NCI-H128 (cell line): Measurements from ENCODE around the gene MAPKAP1.

Experiments
- DNase-seq: peaks from one replicate; lab custom pipeline; 2025; ENCODE audit not compliant: unreplicated experiment; lab: John Stamatoyannopoulos, UW

Gene MAPKAP1

DNA sequence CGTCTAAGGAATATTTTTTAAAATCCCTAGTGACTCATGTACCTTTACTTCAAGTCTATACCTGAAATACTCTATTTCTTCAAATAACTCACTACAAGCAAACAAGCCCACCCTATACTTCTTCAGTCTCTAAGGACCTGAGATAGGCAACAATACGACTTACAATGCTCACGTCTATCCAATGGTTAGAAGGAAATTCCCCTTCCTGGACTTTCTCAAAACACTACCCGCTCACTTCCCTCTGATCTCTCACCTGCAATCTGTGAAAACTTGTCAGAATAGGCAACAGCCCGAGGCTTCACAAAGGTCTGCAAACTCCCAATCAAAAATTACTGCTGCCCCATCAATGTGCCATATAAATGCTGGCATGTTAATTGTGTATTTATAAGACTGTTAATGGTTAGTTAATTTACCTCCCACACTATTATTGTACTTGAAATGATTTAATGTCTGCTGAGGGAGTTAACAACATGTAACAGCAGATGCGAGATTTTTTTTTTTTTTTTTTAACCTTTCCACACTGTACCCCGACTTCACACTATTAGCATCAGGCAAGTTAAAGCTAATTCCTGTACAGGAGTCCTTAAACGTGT lies 27.3 kb downstream of the MAPKAP1 start:
- DNase-seq: no peak

DNA sequence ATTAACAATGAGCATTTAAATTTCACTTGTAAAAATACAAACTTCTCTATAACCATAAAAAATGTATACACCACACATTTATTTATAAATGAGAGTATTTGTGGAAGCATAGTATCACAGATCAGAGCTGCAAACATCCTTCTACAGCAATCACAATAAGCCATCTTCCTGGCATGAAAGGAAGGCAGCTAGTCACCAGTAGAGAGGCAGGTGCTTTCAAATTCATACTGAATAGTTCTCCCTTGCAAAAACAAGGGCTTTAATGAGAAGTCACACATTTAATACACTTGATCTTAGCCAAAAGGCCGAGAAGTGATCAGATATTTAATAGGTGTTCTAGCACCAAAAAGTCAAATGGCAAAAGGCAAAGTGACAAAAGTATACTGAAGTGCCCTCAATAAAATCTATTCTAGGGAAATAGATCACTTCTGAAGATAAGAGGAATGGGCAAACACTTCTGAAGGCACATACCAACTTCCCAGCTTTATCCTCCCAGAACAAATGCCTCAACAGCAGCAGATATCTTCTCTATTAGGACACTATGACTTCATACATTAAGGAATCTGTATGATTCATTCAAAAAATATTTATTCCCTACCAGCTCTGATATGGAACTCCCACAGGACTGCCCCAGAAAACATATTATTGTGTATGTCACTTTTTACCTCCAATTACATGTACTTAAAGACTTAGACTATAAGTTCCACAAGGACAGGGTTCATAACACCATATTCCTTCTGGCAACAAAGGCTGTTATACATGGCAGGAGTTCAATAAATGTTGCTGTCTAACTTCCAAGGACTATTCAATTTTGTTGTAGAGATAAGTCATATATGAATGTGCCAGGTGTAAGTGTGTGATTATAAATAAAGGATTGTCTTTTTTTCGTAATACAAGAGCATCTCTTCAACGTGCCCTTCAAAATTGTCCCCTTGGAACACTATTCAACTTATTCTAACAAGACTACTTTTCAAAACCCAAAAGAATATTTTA lies 31.7 kb downstream of the MAPKAP1 start:
- DNase-seq: no peak

DNA sequence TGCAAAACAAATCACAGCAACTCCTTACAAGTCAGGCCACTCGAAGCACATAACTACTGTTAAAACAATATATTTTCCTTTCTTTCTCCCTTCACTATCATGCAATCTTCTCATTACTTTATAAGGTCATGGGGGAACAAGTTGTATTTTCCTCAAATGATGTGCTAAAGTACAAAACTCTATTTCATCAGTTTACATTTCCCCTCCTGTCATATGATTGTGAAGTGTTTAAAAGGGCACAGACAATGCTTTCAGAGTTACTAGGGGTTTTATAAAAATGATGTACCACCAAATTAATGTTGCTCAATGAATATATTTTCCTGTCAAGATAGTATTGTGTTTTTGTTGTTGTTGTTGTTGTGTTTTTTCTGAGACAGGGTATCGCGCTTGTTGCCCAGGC lies 34.1 kb downstream of the MAPKAP1 start:
- DNase-seq: no peak

DNA sequence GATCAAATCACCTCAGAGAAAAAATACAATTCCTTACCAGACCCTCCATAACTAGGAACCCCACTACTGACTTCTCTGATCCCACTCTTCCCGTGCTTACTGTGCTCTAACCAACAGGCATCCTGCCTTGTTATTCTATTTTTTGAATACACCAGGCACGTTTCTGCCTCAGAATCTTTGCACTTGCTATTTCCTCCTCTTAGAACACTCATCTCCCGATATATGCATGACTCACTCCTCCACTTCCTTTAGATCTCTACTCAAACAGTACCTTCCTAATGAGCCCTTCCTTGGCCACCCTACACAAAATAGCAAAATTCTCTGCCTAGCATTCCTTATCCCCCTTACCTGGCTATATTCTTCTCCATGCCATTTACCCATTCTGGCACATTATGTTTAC lies 43.9 kb downstream of the MAPKAP1 start:
- DNase-seq: no peak

DNA sequence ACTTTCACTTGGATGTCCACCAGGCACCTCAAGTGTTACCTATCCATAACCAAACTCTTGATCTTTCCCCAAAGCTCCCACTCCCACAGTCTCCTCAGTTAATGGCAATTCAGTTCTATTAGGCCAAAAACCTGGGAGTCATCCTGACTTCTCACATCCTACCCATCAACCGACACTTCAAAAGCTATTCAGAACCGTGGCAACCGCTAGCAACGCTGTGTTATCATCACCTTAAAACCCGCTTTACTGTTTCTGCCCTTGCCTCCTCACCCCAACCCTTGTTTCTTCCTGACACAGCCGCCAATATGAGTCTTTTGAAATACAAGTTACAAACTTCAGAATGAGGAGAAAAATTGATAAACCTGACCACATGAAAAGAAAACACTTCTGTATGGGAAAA lies 46.5 kb downstream of the MAPKAP1 start:
- DNase-seq: no peak

DNA sequence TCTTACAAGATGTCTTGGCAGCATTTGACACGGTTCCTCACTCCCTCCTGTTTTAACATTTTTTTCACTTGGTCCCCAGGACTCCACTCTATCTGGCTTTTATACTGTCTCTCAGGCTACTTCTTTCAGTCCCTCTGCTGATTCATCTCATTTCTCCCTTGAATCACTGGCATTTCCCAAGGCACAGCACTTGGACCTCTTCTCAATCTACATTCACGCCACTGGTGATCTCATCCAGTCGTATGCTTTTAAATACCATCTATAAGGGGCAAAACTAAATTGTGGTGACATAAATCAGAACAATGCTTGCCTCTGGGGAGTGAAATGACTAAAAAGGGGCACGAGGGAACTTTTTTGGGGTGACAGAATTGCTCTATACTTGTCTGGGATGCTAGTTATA lies 47.1 kb downstream of the MAPKAP1 start:
- no peak for DNase-seq

DNA sequence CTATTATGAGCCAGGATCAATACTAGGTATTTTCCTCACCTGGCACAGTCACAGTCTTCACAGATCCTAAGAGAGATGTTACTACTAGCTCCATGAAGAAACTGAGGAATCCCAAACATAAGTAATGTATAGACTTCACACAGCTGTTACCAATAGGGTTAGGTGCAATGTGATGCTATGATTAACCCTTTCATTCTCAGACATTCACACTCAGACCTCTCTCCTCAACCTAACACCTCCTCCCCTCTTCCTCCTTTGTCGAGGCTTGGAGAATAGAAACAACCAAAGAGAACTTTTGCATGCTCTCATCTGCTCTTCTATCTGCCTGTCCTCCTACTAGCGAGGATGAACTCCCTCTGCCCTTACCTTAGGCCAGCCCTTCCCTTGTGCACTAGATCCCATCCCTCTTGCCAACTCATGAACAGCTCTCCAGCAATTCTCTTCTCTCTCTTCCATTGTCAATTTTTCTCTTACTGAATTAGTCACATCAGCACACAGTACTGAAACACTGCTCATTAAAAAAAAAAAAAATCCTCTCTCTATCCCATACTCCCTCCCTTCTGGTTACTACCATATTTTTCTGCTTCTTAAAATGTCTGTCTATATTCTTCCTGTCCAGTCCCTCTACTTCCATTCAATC lies 47.7 kb downstream of the MAPKAP1 start:
- no peak for DNase-seq

DNA sequence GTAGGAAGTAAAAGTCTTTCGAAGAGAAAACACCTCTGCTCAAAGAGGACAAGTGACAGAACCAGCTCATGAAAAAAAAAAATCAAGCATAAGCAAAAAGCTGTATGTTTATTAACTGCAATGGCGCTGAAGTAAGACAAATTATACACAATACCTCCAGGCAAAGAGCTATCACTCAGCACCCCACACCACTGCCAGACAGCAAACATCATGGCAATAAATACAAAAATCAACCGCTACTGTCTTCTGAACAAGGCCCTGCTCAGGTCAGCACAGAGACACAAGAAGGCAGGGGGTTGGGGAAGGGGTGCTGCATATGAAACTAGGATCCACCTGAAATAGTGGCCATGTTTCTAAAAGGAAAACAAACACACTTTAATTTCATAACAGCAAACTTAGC lies 50.4 kb downstream of the MAPKAP1 start:
- no peak for DNase-seq

DNA sequence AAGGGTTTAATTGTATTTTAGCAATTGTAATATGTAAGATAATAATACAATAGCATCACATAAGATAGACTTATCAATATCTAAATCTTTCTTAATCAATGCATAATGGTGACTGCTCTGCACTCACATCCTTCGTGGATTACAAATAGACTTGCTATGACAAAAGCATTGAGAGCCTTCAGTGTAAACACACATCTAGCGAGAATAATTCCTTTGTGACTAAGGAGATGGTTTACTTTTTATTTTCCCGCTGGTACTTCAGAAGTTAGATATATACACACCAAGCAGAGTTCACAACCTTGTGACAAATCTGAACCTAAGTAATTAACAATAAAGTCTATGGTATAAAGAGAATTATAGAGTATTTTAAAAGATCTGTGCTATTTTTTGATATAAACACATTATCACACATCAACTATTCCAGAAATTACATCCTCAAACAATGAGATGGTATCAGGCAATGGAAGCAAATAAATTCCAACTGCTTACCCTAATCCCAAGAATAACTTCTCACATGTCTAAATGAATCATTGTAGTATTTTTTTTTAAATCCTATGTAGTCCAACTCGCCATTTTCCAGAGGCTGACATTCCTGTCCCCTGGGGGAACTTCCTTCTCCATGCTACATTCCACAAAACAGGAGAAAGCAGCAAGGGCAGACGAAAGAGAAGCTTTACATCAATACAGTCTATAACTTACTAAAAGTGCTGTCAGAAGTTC lies 51.2 kb downstream of the MAPKAP1 start:
- DNase-seq: no peak

DNA sequence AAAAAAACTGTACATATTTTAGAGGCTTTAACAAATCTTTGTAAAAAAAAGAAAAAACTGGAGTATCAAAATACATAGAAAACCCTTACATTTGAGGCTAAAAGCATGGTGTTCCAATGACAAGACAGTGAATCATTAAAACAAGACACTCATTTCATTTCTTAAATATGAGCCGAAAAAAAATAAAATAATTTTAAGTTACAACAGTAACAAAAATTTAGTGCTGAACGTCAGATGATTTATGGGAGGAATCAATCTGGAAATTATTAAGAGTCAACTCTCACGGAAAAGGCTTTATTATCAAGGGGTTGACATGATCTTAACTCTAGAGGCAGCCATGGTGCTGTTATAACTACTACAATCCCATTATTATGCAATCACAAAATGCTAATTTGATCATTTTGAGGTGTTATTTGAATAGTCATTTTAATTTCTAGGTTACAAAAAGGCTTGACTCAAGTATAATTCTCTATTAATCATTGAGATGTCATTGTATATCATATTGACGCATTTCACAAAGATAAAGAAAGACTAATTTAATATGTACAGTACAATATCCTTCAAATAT lies 51.9 kb downstream of the MAPKAP1 start:
- no peak for DNase-seq

DNA sequence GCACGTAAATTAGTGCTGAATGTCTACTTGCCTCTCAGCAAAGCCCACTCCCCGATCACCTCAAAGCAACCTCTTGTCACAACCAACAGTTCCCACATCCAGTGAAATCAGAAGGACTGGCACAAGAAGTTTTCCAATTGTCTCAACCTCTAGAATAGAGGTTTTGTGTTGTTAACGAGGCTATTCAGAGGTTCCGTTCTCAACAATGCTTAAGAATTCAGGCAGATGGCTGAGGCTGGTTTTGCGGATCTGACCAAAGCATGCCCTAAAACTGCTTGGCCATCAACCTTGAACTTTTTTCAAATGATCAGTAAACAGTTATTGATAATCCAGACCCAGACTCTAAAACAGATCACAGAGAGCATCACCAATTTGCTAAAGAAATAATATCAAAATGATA lies 52.9 kb downstream of the MAPKAP1 start:
- DNase-seq: no peak

DNA sequence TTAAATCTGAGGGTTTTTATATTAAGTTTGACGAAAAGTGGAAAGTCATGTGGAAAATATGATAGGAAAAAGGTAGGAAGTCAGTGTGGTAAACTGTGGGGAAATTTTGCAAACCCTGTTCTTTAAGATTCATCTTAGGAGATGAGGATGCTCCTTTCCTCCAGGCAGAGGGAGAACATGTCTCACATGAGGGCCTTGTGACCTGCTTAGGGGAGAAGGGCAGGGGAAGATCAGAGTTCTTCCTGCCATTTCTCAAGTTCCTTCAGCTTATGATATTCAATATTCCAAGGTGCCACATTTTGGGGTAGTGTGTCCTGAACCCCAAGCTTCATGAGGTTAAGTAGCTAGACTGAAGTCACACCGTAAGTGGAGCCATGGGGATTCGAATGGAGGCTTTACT lies 53.7 kb downstream of the MAPKAP1 start:
- DNase-seq: no peak

DNA sequence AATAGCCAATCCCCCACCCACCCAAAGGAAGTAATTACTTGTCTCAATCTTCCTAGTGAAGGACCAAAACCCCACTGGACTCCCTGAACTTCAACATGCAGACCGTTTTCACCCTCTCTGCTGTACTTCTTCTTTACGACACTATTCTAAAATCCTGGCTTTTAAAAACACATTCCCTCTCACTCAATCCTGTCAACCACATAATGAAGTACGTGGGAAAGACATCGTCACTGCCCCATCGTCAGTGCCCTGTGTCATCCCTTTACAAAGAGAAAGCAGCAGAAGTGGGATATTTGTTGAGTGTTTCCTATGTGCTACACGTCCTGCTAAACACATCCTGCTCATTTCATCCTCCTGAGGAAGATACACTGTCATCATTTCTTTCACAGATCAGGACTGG lies 54.2 kb downstream of the MAPKAP1 start:
- DNase-seq: no peak

DNA sequence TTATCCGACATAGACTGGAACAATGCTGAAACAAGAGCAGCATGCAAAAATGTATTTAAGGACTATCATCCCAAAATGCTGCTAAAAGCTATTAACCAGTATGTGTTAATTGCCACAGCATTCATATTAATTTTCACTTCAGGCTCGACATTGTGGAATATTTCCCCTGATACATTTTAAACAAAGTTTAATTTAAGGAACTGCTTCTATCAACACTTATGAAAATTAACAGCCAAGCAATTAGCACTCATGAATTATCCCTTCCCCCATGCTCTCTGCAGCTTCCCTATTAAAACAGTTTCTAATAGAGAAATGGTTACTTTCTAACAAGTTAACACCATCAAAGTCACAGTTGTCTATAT lies 54.8 kb downstream of the MAPKAP1 start:
- DNase-seq: no peak

DNA sequence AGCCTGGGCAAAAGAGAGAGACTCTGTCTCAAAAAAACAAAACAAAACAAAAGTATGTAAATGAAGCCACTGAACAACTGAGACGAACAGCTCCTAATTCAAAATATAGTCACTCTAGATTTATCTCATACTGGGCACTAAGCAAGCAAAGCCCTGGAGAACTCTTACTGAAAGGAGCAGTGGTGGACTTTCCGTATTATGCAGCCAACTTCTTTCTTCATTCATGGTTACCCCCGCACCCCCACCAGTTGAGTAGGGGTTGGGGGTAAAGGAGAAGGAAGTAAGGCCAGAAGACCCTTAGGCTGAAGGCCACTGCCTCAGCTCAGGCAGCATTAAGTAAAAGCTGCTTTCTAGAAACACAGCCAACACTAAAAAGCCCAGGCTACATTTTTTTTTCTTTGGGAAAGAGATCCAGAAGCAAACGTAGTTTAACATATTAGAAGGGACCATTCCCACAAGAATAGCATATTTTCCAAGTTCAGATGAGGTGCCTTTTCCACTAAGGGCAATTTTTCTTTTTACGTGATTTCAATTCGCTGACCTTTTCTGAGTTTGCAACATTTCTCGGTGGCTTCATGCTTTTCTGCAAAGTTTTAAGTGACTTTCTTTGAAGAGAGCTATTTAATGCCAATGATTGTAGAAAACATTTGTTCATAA lies 55.3 kb downstream of the MAPKAP1 start:
- no peak for DNase-seq

DNA sequence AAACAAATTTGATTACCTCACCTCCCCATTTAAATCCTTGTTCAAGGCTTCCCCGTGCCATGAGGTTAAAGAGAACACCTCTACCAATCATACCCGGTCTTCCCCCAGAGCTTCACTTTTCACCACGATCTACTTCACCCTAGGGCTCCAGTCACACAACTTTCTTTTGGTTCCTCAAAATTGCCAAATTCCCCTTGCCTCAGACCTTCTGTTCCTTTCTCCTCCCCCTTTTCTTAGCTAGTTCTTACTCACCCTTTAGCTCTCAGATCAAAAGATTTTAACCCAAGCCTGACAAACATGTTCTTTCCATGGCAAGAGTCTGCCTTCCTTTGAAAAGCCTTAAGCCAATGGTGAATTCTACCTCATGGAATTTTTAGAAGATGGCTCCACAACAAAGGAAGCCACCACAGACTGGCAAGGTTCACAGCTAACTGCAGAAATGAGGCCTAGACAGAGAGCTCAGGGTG lies 56.7 kb downstream of the MAPKAP1 start:
- no peak for DNase-seq

DNA sequence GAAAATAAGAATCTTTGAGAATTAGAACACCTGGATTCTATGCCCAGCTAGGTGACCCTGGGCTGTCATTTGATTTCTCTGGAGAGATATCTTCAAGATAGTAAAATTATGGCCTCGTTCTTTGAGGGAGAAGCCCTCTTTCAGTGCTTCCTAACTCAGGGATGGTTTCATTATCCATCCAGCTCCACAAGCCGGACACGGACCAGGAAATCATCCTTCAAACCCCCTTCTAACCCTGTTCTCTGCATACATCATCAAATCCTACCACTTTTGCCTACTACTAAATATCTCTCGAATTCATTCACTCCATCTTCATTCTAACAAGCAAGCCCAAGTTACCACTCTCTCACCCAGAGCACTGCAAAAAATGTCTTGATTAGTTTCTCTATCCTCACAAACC lies 57.2 kb downstream of the MAPKAP1 start:
- DNase-seq: no peak

DNA sequence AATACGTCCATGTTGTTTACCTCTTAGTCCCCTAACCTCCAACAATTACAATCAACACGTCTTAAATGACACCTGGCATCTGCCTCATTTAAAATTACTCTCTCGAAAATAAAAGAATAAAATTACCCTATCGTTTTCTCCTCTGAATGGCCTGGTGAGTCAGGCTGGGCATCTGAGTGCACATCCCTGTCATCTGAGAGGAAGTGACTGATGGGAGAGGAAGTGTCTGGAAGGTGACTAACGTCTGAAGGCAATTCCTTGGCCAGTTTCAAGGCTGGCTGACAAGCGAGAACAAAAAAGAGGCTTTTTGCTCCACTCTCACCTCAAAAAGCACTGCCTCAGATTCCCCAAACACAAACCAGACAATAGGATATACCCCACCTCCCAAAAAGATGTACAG lies 57.7 kb downstream of the MAPKAP1 start:
- no peak for DNase-seq

DNA sequence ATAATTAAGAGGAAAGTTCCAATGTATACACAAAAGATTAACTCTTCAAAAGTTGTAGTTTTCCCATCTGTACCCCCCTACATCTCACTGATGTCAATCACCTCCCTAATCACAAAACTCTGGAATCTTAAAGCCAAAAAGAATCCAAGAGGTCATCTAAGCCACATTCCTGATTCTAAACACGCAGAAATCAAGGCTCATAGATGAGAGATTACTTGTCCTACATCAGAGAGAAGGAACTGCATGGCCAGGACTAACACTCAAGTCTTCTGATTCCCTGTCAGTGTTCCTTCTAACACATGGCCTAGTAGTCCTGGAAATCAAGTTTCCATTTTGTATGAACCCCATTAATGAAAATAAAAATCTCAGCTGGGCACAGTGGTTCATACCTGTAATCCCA lies 58.7 kb downstream of the MAPKAP1 start:
- DNase-seq: no peak

DNA sequence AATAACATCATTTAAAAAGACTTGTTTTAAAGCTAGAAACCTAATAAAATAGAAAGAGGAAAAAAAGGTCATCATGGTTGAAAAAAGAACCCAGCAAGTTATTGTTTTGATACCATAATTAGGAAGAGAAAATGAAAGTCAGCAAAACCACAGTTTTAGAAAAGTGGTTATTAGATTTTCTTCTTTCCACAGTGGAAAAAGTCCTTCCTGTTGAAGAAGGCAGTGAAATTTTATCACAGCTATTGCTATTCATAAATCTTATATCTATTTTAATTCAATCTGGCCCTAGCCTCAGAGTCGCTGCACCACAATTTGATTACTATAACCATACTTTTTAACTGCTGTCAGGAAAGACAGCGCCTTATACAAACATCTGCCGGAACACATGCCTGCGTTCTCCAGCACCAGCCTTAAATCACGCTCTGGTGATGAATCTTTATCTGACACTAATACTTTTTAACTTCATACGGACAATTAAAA lies 60.3 kb downstream of the MAPKAP1 start:
- DNase-seq: no peak
